Ecto neural progenitor cell (in vitro differentiated cells): ENCODE results near the gene SCN3A.

Experiments
- DNase-seq: peaks from one replicate; pipeline ENCODE4 v3.0.0-alpha.2; 2018; ENCODE audit warnings: low spot score

SCN3A gene

DNA sequence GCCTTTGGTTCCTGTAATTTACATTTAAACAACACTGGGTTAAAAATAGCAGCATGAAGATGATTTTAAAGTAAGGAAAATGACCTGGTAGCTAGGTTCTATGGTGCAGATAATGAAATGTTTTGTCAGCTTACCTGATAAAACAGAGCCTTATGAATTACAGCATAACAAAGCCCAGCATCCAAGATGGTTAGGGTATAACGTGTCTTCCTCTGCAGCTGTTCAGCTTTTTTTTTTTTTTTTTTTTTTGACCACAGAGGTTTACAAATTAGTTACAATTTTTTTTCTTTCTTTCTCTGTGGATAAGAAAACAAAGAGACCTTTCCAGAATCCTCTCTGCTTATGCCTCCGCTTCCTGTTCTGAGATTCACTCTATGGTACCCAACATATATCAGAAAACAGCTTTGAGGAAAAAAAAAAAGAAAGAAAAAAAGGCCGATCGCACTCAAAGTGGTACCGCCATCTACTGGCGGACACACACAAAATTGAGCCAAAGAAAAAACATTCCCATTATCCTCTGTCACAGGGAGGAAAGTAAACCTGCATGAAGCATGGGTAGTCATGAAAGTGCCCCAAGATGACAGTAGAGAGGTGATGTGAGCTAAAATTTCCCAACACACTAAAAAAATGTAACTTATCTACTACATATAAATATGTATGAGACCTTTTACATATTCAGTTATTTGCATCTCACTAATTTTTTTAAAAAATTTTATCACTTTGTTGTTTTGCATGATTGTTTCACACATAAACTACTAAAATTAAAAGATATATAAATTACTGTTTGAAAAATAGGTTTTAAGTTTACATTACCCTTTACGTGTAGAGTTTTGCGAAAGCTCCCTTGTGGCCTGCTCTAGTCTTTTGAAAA lies at the start of gene SCN3A:
Gene SCN3A (minus strand): TSS at position 362 of the 871 bp plus-strand sequence. CDS start 27,656 bp downstream, outside the sequence.
- no peak for DNase-seq

DNA sequence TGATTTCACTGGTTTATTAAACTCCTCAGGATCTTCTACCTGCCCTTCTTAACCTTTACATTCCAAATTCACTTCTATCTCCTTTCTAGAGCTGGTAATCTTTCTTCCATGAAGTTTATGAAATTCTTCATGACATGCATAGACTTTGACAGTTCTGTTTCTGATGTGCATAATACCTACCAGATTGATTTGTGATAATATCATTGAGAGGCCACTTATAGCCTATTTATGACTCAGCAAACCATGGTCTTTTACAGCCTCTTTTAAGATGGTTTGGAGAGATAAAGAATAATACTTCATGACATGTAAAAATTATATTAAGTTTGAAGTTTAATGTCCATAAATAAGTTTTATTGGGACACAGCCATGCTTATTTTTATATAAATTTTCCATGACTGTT lies 49.3 kb upstream of the SCN3A start:
- DNase-seq = no peak

DNA sequence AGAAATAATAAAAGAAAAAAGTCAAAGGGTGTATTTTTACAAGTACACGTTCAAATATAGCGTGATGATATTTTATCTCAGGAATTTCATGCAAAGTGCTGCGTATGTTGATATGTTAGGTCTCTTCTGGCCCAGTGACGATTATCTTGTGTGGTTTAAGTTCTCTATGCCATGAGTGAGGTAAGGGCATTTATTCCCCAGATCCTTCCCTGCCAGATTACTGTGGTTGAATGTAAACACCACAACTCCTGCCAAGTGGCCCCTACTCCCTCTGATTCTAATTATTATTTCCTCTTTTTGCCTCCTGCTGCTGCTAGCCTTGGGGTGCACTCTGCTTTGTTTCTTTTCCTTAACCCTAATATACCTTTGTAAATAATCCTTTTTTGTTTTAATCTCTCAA lies 47.5 kb upstream of the SCN3A start:
- no peak for DNase-seq

DNA sequence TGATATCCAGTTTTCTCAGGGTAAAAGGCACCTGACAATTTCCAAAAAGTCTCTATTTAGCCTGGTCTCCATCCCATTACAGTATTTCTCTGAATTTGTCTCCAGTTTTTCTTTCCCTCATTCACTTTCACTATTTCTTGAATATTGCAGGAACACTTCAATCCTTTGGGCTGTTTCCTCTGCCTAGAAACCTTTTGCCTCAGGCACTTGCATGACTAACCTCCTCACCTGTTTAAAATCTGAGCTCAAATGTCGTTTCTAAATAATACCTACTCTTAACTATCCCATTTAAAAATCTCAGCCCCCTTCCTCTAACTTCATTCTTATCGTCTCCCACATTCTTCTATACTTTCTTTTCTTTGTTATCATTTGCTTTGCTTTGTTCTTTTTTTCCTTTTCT lies 44.4 kb upstream of the SCN3A start:
- DNase-seq = no peak

DNA sequence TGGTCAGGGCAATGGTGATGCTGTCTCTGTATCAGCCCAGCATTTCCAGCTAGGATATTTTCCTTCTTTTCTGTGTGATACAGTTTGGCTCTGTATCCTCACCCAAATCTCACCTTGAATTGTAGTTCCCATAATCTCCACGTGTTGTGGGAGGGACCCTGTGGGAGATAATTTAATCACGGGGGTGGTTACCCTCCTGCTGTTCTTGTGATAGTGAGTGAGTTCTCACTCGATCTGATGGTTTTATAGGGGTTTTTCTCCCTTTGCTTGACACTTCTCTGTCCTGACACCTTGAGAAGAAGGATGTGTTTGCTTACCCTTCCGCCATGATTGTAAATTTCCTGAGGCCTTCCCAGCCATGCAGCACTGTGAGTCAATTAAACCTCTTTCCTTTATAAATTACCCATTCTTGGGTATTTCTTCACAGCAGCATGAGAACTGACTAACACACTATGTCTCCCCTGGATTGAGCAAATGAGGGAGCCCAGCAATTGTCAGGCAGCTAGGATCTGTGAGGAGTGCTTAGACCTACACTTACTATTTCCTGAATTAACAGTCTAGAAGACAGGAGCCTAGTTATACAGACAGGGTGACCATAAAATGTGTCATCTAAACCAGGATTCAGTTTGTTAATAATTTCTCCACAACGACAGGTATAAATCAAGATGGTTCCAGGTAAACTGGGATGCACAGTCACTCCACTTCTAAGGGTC lies 41.4 kb upstream of the SCN3A start:
- DNase-seq = no peak

DNA sequence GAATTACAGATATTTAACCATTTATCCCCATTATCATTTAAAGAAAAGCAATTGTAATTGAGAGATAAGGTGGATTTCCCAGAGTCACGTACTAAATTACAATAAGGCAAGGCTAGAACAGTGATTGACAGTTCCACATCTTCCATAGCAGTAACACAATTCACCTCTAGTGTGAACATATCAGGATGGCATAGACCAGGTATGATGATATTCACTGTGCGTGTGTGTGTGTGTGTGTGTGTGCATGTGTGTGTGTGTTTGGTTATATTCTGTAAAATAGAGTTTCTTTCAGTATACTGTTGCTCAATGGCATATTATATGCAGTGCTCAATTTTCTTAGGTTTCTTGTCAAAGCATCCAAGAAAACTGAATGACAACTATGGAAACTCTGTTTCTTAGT lies 37.1 kb upstream of the SCN3A start:
- DNase-seq = no peak

DNA sequence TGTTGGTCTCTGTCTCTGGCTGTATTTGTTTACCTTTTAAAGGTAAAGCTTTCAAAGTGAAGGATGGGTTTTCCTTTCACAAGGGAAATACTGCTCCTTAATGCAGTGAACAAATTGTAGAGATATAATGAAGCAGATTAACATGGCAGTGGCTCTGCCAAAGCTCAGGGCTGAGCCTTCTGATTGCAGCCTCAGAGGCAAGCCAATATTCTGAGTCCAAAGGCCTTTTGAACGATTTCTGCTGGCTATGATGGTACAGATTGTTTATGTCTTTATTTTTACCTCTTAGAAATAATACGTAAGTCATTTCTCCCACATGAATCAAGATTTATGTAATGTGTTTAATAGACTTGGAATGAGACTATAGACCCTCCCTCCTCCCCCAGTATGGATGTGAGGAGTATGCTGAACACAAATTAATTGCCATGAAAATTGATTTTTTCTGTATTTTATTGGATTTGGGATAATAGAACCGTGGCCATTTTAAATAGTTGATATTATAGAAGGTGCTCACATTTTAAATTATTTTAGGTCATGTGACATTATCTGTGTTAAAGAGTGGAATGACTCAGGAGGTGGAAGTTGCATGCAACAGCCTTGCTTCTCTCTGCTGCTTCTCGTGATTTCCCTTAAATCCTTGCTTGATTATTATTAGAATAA lies 36.1 kb upstream of the SCN3A start:
- no peak for DNase-seq

DNA sequence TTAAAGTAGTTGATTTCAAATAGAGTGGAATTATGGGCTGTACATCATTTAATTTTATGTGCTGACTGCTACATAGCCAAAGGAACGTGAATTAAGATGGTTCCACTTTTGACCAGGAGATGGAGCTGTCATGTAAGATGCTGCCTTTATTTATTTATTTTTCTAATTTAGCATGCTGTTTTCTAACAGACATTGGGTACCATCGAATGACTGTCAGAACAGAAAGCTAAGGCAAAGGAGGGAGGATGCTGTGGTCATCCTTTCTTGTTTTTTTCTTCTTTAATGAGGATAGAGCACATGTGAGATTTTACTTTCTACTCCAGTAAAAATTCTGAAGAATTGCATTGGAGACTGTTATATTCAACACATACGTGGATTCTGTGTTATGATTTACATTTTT lies 35.4 kb upstream of the SCN3A start, which contains the start of gene SCN2A:
Gene SCN2A (plus strand): TSS at position 185 of the 400 bp plus-strand sequence. CDS start 56,410 bp downstream, outside the sequence.
- no peak for DNase-seq

DNA sequence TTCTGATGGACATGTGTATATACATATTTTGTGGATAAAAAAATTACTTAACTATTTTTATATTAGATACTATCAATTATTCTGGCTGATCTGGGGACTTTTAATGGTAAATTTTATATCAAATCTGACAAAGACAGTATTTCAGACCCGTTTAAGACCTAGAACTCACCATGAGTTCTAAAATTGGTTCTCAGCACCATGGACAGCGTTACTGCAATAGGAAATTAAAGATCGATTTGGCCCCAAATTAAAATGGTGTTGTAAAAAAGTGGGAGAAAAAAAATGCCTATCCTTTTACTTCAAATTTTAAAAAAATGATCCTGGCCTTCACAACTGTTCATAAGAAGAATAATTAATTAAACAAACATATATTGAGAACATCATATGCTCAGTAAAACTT lies 34.4 kb upstream of the SCN3A start:
- DNase-seq = no peak

DNA sequence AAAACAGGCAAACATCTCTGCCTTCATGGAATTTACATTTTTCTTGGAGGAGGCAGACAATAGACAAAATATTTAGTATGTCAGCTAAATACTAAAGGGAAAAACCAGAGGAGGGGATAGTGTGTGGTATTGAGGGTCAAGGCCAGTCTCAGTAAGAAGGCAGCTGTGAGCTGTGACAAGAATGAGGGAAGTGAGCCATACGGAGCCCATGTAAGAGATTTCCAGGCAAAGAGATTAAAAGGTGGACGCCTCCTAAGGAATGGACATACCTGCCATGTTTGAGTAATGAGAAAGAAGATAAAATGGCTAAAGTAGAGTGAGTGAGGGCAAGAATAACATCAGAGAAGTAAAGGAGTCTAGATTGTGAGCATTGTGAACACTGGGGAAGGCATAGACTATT lies 33.2 kb upstream of the SCN3A start:
- DNase-seq = no peak

DNA sequence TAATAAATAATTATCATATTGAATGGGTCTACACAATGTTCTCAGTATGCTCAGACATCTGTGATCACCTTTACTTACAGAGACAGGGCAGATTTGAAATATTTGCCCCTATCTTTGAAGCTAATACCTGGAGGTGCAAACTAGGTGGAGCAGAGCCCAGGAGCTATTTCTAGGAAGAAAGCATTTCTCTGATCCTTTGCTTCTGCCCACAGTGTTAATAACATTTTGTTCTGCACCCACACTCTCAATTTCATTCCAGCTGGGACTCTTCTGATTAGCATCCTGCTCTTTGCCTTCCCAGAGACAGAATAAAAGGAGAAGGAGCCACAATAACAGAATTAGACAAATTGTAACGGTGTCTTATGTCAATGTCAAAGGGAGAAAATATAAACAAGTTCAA lies 23.7 kb upstream of the SCN3A start:
- DNase-seq = no peak

DNA sequence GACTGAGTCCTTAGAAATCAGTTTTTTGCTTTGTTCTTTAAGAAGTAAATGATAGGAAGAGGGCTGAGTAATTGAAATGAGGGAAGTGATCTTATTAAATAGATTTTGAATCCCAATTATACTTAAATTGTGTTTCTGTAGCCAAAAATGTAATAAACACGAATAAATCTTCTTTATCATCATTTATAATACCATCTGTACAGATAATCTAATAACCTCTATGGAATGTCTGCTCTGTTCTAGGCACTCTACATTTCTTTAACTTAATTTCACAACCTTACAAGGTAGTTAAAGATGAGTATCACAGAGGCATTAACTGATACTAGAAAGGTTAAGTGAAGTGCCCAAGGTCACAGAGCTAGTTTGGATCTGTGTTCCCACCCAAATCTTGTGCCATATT lies 21.1 kb upstream of the SCN3A start:
- no peak for DNase-seq

DNA sequence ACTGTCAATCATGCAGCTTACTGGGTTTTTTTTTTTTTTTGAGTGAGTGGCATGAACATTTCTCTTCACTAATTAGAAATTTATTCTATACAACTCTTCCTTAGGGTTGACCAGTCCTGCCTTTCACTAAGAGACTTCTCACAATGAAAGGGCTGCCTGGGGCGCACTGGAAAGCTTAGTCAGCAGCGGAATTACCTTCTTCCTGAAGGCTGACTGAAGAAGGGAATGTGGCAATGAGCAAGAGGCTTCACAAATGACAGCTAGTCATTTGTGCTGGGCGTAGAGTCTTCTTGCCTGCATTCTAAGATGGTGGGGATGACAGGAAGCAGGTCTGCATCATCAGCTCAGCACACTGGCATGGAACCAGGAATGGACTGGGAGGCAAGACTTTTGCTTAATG lies 15.6 kb upstream of the SCN3A start:
- no peak for DNase-seq

DNA sequence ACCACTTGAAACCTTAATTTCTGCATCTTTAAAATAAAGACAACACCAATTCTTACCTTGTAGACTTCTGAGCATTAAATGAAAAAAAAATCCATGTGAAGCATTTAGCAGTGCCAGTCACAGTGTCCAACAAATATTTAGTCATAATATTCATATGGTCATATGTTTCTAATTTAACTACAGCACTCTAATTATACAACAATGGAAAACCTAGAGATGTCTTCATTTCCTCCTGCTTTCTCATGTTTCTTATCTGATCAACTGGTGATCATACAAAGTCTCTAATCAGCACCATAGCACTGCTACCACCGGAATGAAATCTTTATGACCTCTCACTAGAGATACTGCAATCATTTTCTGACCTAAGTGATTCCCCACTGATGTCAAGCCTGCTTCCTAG lies 10.2 kb upstream of the SCN3A start:
- no peak for DNase-seq

DNA sequence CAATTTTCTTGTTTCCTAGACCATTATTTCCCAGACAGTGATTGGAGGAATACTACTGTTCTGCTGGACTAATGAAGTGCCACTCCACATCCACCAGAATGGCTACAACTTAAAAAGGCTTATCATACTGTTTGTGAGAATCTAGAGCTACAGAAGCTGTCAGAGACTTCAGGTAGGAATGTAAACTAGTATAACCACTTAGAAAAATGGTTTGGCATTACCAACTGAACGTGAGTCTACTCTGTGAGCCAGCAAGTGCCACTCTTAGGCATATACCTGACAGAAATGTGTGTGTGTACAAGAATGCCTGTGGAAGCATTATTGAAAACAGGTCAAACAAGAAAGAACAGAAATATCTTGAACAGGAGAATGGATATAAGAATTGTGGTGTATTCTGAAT lies 4.2 kb upstream of the SCN3A start:
- DNase-seq = no peak

DNA sequence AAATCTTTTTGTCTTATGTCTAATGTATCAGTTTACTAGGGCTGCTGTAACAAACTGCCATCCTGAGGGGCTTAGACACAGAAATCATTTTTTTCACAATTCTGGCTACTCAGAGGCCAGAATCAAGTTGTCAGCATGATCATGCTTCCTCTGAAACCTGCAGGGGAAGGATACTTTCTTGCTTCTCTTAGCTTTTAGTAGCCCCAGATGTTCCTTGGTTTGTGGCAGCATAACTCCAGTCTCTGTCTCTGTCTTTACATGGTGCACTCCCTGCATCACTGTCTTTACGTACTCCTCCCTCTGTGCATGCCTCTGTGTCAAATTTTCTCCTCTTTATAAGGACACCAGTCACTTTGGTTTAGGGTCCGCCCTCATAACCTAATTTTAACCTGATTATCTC lies 2.0 kb upstream of the SCN3A start:
- no peak for DNase-seq

DNA sequence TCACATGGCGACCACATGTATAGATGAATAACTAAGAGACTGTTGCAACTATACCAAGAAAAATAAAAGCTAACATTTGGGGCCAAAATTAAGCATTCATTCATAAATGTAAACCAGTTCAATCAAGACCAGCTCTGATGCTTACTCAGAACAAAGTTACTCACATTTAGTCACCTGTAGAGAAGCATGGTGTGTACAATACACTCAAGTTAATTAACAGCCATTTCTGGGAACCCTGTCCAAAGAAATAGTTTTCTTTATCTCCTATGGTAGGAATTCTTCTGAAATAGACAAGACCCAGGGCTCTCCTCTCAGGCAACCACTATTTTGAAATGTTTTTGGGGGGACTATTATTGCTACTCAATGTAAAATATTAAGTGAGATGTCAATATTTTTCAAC lies 1.6 kb downstream of the SCN3A start:
- DNase-seq = no peak

DNA sequence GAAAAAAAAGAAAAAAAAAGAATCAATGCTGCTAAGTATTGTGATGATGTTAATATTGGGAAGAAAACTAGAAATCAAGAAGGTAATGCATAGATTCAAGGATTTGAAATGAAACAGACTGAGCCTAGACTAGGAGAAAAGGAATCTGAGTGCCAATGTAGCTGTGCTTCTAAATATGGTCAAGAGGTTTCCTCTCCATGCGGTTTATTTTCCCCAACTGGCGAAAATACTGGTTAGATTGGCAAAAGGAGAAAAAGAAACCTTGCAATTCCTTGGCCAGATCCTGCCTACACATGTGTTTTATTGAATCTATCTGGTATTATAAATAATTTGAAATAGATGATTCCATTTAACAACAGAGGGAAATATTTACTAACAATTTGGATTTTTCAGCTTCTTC lies 5.7 kb downstream of the SCN3A start:
- no peak for DNase-seq

DNA sequence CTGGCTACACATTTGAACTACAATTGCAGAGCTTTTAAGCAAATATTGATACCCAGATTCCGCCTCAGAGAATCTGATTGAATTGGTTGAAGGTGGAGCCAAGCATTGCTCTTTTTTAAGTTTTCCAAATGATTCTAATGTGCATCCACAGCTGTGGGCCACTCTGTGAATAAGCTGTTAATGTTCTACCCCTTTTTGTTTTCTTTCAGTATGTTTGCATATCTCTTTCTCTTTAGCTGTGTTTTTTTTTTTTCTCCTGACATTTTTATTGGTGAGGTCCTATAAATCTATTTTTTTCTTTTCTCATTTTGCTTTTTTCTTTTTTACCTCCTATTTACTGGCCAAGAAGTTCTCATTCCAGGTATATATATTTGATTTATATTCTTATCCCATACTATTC lies 6.5 kb downstream of the SCN3A start:
- DNase-seq = no peak

DNA sequence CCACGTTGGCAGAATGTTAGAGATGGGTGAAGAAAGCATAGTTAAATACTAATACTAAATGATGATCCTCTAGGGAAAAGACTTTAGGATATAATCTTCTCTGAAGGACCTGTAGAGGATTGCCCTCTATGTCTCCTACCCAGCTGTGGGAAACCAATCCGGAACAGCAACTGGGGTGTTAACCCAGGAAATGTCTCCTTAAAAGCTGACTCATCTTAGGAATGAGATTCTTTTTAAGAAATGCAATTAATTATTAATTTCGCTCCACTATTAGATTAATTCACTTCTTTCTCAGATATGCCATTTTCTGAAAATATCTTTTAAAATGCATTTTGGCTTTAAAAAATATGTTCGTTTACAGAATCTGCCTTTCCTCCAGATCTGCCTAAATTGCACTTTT lies 7.4 kb downstream of the SCN3A start:
- no peak for DNase-seq

DNA sequence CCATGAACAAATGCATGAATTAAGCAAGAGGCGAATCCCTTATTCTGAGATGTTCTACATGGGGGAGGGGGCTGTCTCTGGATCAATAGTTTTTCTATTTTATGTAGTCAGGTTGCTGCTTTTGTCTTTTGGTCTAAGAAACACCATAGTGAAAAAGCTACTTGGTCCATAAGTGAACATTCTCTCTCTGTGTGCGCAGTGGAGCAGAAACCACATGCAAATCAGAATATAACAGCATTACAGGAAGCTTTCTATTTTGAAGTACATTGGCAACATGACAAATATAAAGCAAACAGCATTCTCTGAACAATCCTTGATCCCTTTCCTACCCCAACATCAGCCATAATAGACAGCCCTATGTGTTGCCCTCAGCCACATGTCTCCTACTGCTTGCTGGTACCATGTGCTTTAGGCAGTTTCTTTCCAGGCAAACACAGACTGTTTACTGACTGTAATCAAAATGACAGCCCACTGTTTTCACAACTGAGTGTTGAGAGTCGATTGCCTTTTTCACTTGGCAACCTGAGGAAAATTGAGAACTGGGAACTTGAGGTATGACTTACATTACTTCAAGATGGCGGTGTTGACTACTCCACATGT lies 10.6 kb downstream of the SCN3A start:
- no peak for DNase-seq

DNA sequence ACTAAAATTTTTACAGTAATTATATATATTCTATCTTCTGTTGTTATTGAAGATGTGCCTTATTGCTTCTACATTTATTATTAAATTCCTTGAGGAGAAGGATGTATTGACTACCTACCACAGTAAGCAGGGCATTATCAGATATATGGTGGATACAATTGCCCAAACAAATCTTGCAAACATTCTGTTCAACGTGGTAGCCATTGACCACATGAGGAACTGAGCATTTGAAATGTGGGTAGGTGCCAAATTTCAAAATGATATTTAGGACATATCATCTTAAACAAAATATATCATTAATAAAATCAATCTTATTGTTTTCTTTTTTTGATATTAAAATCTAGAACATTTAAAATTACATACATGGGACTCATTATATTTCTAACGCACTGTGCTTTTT lies 11.1 kb downstream of the SCN3A start:
- no peak for DNase-seq
